NCI-H146 (cell line): ENCODE measurements around the gene SLC7A14.
A peak's percentile ranks its signal among the peaks of the same experiment; 100 is the strongest.

Experiments used
- DNase-seq: peaks from one replicate; lab custom pipeline; 2025; lab: John Stamatoyannopoulos, UW

Gene SLC7A14

GRCh38 chr3:170425491-170426239, 160.2 kb downstream of the SLC7A14 start:
- peak; percentile 51 for DNase-seq

- DNase-seq: no peak
These were observed 161.0 kb downstream of the SLC7A14 start for GRCh38 chr3:170424879-170425278.

- no peak for DNase-seq
These were observed 162.8 kb downstream of the SLC7A14 start for GRCh38 chr3:170423001-170423615.

GRCh38 chr3:170421758-170422157, 164.1 kb downstream of the SLC7A14 start:
- DNase-seq: no peak

- no peak for DNase-seq
These were observed 164.7 kb downstream of the SLC7A14 start for GRCh38 chr3:170421111-170421641.

- DNase-seq: no peak
These were observed 165.5 kb downstream of the SLC7A14 start for GRCh38 chr3:170420307-170420821.

- DNase-seq: no peak
These were observed 166.3 kb downstream of the SLC7A14 start for GRCh38 chr3:170419557-170420087.

- DNase-seq: peak; percentile 80
These were observed 167.2 kb downstream of the SLC7A14 start, which contains the start of gene CLDN11 for GRCh38 chr3:170418422-170419398. TSS of gene CLDN11 (plus strand) at chr3:170418868. CDS start at chr3:170419067, 199 bp downstream.

- DNase-seq: no peak
These were observed 168.8 kb downstream of the SLC7A14 start for GRCh38 chr3:170417090-170417489.

GRCh38 chr3:170414202-170414663, 171.6 kb downstream of the SLC7A14 start:
- peak; percentile 60 for DNase-seq

GRCh38 chr3:170413291-170413690, 172.6 kb downstream of the SLC7A14 start:
- DNase-seq: no peak

- DNase-seq: peak; percentile 41
These were observed 175.3 kb downstream of the SLC7A14 start for GRCh38 chr3:170410428-170411029.
